GM12892 (cell line): ENCODE measurements around the gene CYBA.
"Not testable (repeated sequence)": the region's sequence is repeated elsewhere in the genome, so short reads cannot be mapped to it uniquely, and the experiment has no call there.

Source experiments
- POLR2A ChIP-seq: IDR thresholded peaks from 2 replicates; pipeline ENCODE4 v1.6.1; 2011; ENCODE audit warnings: low read depth, low read length, control low read depth
- POLR2AphosphoS5 ChIP-seq: IDR thresholded peaks from 2 replicates; pipeline ENCODE4 v1.6.1; 2011; ENCODE audit warnings: low read depth, low read length, control low read depth
- TAF1 ChIP-seq: IDR thresholded peaks from 2 replicates; pipeline ENCODE4 v1.6.1; 2011; ENCODE audit warnings: low read depth, mild to moderate bottlenecking, control low read depth, low read length, borderline replicate concordance

- TF ChIP-seq POLR2AphosphoS5, POLR2A, TAF1: not testable (repeated sequence)
These were observed 18.6 kb upstream of the CYBA start for GRCh38 chr16:88669493-88669892.
